Kidney tubule cell (primary cell): ENCODE data around the gene COX5A.
A peak's percentile ranks its signal among the peaks of the same experiment; 100 is the strongest.
"Not testable (repeated sequence)": the region's sequence is repeated elsewhere in the genome, so short reads cannot be mapped to it uniquely, and the experiment has no call there.

ENCODE experiments used
- DNase-seq: peaks from one replicate; pipeline ENCODE4 v3.0.0-alpha.2; 2018; ENCODE audit warnings: low spot score

COX5A gene

DNA sequence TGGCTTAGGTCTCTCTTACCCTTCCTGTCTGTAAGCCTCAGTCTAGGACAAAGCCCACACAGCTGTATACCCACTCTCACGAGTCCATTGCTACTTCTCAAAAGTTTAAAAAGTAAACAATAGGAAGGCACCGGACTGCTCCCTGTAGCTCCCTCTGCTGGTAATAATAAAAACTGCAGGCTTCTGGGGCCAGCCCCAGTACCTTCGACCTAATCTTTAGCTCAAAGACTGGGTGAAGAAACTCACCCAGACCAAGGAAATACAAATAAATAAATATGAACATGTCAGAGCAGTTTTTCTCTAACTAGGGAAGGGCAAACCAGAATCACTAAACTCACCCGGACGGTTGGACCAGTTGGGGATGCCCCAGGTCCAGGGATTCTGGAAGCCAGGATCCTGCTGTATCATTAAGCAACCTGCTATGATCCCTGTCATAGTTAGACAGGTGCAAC is 36.2 kb downstream of the COX5A start:
- peak; percentile 62 for DNase-seq

DNA sequence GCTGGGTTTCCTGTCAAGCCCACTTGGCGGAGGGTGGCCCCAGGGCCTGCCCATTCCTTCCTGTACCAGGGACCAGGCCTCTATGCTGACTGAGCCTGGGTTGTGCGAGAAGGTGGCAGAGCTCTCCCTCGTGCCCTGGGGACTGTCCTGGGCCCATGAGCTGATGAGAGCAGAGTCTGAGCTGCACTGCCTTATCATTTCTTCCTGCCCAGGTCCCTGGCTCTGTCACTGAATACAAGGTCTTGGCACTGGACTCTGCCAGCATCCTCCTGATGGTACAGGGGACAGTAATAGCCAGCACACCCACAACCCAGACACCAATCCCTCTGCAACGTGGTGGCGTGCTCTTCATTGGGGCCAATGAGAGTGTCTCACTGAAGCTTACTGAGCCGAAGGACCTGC is 40.6 kb downstream of the COX5A start:
- no peak for DNase-seq

DNA sequence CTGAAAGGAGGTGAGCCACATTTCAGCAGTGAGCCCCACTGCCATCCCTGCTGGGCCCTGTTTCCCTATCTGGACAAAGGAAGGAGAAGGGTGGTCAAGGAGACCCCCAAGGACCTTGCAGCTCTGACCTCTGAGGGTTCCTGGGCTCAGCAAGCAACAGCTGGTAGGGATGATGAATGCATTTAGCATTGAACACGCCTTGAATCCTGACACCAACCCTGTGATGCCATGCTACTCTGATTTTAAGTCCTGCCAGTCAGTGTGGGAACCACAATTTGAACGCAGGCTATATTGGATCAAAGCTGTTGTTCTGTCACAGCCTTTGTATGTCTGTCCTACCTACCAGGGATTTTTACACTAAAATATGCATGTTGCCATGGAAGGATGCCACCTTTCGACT is 41.6 kb downstream of the COX5A start:
- no peak for DNase-seq

DNA sequence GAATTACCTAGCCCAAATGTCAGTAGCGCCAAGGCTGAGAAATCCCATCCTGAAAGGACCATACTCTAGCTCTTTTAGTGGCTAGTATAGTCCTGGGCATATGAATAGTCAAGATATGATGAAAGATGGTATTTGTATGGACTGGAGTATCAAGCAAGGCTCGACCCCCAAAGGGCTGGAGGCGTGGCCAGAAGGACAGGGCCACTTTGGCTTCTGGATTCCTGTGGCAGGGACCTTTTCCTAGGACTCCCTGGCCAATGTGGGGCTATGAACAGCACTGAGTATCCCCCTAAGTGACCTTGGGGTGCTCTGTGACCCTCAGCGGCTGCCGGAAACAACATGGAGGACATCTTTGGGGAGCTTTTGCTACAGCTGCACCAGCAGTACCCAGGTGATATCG is 42.0 kb downstream of the COX5A start:
- DNase-seq, result no peak

DNA sequence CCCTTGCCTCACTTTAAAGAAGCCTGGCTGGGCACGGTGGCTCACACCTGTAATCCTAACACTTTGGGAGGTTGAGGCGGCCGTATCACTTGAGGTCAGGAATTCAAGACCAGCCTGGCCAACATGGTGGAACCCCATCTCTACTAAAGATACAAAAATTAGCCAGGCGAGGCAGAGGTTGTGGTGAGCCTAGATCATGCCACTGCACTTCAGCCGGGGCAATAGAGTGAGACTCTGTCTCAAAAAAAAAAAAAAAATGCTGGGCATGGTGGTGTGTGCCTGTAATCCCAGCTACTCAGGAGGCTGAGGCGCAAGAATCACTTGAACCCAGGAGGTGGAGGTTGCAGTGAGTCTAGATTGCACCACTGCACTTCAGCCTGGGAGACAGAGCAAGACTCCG is 43.5 kb downstream of the COX5A start:
- not testable (repeated sequence) for DNase-seq

DNA sequence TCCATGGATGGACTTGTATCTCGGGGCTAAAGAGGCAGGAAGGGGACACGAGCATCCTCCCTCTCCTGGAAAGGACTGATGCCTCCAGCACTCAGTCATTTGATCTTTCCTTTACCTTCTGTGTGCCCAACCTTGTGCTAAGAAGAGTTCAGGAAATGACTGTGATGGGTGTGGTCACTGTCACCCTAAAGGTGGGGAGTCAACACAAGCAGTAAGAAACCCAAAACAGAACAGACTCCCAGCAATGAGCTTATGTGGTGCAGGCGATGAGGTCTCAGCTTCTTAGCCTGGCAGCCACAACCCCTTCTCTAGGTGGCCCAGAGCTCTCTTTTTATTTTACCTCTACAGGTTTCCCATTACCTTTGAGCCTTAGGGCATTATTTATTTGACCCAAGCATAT is 44.2 kb downstream of the COX5A start:
- DNase-seq, result no peak

DNA sequence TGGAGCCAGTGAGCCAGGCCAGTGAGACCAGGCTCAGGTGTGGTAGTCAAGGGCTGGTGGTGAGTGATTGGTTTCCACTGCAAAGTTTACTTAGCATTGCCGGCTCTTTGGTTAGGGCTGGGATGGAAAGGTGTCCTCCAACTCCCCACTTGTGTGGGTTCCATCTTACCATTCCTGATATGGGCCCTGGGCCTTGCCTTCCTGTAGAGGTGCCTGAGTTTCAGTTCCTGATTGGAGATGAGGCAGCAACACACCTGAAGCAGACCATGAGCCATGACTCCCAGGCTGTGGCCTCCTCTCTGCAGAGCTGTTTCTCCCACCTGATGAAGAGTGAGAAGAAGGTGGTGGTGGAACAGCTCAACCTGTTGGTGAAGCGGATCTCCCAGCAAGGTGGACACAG is 44.9 kb downstream of the COX5A start:
- DNase-seq, result no peak

DNA sequence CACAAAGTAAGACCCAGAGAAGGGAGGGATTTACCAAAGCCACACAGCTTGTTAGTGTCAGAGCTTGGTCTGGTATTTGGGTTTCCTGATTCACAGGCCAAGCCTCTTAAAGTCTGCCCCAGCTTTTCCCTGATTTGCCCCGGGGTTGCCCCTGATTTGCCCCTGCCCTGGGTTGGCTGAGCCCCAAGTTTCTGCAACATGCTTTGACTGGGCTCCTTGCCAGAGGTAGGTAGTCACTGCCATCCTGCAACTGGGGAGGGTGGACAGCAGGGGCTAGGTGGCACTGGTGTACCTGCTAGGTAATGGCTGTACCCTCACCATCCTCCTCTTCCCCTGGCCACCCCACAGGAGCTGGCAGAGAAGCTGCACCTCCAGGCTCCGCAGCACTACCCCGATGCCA is 45.6 kb downstream of the COX5A start:
- peak; percentile 70 for DNase-seq

DNA sequence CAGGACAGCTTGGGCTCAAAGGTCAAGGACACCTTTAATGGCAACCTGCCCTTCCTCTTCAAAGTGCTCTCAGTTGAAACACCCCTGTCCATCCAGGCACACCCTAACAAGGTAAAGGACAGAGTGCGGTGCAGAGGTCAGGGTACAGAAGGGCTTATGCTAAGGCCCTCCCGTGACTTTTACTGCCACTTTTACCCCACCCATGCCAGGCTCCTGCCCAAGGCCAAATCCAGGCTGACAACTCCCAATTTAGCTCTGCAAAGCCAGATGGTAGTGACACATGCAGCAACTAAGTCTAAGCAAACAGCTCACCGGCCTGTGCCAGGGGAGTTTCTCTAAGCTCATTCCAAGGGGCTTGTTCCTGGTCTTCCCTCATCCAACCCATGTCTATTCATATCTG is 46.4 kb downstream of the COX5A start:
- DNase-seq, result no peak

DNA sequence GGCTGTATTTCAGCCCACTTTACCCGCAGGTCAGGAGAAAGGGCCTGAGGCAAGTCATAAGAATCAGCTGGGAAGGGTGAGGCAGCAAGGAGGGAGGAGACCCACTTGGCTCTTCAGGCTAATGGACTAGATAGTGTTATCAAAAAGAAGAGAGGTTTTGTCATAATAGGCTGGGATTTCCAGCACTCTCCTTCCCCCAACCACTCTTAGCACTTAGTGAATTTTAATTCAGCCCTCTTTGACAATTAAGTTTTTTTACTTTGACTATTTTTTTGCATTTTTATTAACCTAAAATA is 47.3 kb downstream of the COX5A start:
- no peak for DNase-seq

DNA sequence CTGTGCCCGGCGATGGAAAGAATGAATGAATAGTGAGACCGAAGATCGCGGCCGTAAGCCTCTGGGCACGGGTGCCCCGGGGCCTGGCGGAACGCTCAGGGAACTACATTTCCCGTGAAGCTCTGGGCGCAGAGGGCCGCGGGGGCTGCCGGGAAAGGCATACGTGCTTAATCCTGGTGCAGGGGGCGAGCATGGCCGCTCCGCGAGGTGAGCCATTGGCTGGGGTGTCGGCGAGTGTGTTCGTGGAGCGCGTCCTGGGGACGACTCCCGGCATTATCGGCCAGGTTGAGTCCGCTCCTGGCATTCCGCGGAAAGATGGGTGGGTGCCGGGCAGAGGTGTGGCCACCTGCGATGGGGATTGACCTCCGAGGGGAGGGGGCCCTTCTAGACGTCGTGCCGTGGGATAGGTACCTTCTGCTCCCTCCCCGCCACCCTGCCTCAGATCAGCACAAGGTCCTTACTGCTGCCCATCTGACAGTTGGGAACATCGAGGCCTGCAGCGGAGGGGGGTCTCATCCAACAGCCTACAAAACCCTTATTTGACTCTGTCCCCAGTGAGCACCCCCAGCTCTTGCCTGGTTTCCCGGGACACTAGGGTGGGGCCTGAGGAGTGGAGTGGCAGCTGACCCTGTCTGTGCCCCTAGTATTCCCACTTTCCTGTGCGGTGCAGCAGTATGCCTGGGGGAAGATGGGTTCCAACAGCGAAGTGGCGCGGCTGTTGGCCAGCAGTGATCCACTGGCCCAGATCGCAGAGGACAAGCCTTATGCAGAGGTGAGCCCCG is 47.8 kb downstream of the COX5A start, which contains the start of gene MPI:
Gene MPI (plus strand): TSS at position 160 of the 782 bp plus-strand sequence. CDS start 32 bp downstream, at position 192.
- peak; percentile 83 for DNase-seq

DNA sequence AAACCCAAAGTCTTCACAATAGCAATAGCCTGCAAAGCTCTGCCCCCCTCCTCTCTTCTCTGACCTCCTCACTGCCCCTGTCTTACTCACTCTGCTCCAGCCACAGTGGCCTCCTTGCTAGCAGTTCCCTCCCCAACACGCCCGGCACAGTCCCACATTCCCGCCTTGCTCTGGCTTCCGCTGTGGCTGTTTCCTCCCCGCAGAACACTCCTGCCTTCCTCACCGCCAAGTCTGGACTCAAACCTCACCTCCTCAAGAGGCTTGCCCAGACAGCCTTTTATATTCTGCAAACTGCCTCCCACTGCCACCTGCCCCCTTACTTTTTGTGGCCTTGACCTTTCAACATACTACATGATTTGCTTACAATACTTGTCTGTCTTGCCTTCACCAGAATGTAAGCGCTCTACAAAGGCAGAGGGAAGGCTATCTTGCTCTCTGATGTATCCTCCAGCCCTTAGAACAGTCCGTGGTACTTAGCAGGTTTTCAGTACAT is 48.4 kb downstream of the COX5A start:
- DNase-seq, result peak; percentile 18

DNA sequence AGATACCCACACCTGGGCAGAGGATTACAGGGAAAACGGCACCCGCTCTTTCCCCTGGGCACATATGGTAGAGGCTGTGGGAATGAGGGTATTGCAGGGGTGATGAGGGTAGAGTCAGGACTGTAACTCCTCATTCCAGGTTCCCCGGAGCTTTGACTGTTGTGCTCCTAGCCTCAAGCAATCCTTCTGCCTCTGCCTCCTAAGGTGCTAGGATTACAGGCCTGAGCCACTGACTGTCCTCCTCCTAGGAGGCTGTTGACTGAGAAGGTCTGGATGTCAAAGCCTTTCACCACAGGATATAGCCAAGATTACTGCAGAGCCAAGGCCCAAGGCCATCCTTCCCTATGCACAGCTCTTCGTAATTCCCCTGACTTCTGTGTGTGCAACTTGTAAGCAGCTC is 49.2 kb downstream of the COX5A start:
- DNase-seq, result no peak

DNA sequence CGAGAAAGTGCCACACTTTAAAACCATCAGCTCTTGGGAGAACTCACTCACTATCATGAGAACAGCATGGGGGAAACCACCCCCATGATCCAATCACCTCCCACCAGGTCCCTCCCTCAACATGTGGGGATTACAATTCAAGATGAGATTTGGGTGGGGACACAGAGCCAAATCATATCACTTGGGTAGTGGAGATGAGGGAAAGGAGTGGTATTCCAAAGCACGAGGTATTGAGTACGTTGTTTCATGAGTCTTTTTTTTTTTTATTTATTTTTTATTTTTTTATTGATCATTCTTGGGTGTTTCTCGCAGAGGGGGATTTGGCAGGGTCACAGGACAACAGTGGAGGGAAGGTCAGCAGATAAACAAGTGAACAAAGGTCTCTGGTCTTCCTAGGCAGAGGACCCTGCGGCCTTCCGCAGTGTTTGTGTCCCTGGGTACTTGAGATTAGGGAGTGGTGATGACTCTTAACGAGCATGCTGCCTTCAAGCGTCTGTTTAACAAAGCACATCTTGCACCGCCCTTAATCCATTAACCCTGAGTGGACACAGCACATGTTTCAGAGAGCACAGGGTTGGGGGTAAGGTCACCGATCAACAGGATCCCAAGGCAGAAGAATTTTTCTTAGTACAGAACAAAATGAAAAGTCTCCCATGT is 50.2 kb downstream of the COX5A start:
- DNase-seq, result not testable (repeated sequence)

DNA sequence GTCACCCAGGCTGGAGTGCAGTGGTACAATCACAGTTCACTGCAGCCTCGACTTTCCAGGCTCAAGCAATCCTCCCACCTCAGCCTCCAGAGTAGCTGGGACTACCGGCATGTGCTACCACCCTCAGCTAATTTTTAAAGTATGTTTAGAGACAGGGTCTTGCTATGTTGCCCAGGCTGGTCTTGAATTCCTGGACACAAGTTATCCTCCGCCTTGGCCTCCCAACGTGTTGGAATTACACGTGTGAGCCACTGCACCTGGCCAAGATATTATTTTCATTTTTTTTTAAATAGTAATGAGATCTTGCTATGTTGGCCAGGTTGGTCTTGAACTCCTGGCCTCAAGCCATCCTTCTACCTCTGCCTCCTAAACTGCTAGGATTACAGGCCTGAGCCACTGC is 52.4 kb downstream of the COX5A start:
- no peak for DNase-seq

DNA sequence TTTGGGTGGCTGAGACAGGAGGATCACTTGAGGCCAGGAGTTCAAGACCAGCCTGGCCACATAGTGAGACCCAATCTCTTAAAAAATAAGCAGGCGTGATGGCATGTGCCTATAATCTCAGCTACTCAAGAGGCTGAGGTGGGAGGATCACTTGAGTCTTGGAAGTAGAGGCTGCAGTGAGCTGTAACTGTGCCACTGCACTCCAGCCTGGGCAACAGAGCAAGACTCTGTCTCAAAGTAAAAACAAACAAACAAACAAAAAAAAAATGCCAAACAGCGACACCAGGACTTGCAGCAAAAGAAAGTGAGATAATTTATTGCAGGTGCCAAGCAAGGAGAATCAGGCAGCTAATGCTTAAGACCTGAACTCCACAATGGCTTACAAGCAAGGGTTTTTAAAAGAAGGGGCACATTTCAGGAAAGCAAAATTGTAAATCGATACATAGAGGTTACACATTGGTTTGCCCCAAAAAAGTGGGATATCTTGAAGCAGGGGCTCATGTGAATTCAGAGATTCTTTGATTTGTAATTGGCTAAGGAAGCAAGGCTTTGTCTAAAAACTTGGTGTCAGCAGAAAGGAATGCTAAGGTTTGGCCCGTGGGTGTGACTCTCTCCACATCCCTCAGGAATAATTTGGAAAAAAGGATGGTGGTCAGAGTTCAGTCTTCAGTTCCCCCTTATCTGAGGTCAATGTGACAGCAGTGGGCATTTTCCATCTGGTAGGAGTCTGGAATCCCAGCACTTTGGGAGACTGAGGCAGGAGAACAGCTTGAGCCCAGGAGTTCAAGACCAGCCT is 53.2 kb downstream of the COX5A start:
- DNase-seq, result peak; percentile 46

DNA sequence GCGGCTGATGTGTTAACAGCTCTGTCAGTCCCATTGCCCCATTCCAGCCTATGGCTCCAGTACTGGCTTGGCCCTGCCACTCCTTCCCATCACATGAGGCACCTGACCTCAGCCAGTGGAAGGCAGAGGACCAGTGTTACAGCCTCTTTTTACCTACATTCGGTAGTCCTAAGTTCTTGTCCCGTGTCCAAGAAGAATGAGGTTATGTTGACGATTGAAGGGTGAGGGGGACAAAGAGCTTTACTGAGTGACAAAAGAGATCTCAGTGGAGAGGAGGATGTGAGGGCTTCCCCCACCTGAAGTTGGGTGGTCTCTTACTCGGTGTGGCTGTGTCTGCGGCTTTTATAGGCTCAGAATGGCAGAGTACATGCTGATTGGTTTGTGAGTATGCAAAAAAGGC is 55.3 kb downstream of the COX5A start:
- DNase-seq, result no peak

DNA sequence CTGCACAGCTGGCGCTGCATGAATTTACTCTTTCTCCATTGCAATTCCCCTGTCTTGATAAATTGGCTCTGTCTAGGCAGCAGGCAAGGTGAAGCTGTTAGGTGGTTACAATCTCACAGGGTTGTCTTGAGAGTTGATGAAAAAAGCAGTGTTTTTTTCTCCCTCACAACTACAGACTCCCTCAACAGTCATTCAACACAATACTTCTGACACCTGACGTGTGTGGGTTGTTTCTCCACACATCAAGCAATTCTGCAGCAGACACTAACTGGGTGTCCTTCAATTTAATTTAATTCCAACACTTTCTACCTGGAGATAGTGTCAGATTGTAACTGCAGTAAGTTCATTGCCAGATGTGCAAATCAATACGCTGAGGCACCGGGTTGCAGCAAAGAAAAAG is 59.6 kb downstream of the COX5A start:
- no peak for DNase-seq

DNA sequence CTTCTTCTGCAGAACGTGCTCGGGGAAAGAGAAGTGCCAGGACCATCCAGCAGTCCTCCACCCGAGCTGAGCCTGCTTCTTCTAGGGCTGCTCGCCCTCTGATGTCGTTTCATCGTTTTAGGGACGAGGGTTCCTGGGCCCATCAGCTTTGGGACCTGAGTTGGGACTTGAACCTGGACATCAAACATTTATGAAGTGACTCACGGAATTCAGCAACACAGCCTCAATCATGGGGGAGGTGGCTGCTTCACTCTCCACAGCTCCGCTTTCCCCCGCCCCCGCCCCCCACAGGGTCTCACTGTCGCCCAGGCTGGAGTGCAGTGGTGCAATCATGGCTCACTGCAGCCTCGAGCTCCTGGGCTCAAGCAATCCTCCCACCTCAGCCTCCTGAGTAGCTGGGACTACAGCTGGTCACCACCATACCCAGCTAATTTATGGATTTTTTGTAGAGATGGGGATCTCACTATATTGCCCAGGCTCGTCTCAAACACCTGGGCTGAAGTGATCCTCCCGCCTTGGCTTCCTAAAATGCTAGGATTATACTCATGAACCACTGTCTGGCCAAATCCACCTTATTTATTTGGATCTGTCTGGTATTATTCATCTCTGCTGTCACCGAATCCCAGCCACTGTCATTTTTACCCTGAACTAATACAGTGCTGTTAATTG is 64.0 kb downstream of the COX5A start:
- DNase-seq, result no peak

DNA sequence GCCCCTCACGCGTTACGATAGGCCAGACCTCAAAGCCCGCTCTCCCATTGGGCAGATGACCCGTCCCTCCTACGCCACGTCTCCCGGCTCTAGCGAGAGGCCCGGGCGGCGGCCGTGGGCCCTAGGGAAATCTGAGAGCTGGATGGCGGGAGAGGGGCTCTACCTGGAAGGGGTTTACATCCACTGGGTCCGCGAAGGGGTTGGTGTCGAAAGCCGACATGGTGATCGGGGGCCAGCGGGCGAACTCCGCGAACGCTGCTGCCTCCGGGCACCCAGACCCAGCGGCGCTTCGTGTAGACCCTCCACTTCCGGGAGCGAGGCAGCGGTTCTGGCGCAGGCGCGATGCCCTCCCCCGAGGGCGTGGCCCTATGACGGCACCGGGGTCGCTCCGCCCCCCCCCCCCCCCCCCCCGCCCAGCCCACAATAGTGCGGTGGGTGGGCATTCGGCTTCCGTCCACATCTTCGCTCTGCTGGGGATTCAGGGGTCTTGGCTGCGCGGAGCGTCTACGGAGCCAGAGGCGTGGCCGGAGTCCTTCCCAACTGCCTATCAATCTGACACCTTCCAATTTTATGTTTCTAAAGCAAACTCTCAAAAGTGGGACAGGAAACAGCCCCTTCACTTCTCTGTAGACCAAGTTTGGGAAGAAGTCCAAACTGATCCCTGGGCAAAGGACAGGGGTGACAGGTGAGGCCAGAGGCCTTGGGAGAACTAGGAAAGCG is 64.7 kb downstream of the COX5A start, which contains the start of gene SCAMP2:
Gene SCAMP2 (minus strand): TSS at position 330 of the 720 bp plus-strand sequence. CDS start 110 bp downstream, at position 220.
- peak; percentile 93 for DNase-seq

DNA sequence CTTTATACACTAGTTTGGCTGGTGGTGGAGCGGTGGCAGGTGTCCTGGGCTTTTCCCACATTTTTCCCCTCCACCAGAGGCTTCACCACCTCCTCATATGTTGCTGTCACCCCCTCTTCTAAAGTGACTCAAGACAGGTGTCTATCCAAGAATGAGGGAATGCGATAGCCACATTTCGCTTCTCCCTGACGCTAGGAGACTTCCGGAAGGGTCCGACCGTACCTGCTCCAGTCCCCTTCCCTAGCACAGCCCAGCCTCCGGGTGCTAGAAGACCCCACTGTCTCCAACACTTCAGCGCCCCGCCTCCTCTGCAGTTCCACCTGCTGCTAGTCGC is 65.2 kb downstream of the COX5A start:
- no peak for DNase-seq
